Fibroblast of mammary gland (primary cell): Measurements from ENCODE around the gene CTXND1.
"Not testable (repeated sequence)": the region's sequence is repeated elsewhere in the genome, so short reads cannot be mapped to it uniquely, and the experiment has no call there.

Experiments used
- DNase-seq: peaks from one replicate; pipeline ENCODE4 v3.0.0-alpha.2; 2010; ENCODE audit warnings: low read depth
- H3K4me3 ChIP-seq: 2 replicates; pipeline ENCODE4 v1.5.1; 2011; ENCODE audit warnings: low read depth, mild to moderate bottlenecking, low read length, moderate library complexity; ENCODE audit not compliant: control insufficient read depth
- CTCF ChIP-seq: conservative IDR thresholded peaks from 2 replicates; pipeline ENCODE4 v1.5.1; 2011; ENCODE audit warnings: low read depth, low read length, inconsistent platforms; ENCODE audit not compliant: control insufficient read depth, insufficient read depth

The CTXND1 gene

DNA sequence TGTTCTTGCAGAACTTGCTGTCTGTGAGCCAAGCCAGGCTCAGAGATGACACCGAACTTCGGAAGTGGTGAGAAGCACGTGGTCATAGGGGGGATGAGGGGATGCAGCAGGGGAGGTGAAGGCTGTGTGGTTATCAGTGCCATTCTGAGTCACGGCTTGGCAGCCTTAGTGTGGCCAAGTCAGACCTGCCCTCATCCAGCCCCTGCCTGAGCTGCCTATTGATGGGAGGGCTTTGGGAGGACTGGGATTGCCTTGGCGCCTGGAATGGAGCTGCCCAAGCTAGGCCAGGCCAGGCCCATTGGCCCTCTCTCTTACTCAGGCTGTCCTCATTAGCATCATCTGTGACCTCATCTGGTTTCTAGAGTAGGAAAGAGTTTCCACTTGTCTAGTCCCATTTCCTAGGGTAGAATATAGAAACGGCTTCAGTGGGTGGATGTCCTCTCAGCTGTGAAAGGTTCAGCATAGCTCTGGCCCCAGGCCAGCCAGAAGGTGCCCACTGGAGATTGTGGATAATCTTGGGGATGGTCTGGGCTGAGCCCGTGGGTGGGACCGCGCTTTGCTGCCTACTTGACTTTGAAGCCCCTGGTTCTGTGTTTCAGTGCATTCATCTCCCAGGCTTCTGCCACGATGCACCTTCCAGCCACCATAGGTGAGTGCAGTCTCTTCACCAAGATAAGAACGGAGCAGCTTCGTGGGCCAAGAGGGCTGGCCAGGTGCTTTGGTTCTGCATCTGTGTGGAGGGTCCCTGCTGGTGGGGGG lies 92.0 kb downstream of the CTXND1 start:
- TF ChIP-seq CTCF, result no peak
- peak; percentile 89 for DNase-seq
- H3K4me3 ChIP-seq, result no peak overlapping the region

DNA sequence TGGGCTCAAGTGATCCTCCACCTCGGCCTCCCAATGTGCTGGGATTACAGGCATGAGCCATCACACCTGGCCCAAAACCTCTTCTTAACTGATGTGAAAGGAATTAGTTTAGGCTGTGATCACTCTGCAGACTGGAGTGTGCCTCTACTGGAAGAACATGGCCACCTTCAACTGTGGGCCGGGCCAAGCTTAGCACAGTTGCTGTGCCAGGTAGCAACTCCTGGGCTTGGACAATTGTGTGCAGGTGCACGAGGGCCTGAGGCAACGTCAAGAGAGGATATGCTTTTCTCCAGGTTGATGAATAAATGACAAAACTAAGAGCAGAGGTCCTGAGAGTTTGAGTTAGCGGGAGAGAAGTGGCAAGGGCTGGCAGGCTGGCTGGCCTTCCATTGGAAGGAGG lies 92.7 kb downstream of the CTXND1 start:
- no peak for DNase-seq
- TF ChIP-seq CTCF, result no peak
- H3K4me3 ChIP-seq, result no peak overlapping the region

GRCh38 chr15:80157215-80157614 lies 94.8 kb downstream of the CTXND1 start:
- no peak for DNase-seq
- no peak overlapping the region for H3K4me3 ChIP-seq
- no peak for TF ChIP-seq CTCF

DNA sequence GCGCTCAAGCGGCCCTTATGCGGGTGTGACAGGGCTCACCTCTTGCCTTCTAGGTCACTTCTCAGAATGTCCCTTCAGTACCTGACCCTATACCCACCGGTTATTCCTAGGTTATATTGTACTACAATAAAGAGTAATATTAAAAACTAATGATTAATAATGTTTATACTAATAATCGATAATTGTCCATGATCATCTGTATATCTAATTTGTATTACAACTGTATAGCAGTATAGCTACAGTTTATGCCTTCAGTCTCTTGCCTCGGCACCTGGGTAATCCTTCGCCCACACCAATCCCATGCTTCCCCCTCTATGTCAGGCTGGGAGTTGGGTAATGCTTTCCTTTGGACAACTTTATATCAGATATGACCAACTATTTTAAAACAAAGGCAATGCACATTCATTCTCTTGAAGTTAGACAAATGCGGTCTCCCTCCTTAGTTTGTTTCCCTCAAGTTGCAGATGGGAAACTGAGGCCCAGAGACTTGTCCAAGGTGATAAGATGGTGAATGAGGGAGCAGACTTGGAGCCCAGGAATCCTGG lies 95.8 kb downstream of the CTXND1 start:
- DNase-seq, result no peak
- no peak overlapping the region for H3K4me3 ChIP-seq
- TF ChIP-seq CTCF, result no peak

DNA sequence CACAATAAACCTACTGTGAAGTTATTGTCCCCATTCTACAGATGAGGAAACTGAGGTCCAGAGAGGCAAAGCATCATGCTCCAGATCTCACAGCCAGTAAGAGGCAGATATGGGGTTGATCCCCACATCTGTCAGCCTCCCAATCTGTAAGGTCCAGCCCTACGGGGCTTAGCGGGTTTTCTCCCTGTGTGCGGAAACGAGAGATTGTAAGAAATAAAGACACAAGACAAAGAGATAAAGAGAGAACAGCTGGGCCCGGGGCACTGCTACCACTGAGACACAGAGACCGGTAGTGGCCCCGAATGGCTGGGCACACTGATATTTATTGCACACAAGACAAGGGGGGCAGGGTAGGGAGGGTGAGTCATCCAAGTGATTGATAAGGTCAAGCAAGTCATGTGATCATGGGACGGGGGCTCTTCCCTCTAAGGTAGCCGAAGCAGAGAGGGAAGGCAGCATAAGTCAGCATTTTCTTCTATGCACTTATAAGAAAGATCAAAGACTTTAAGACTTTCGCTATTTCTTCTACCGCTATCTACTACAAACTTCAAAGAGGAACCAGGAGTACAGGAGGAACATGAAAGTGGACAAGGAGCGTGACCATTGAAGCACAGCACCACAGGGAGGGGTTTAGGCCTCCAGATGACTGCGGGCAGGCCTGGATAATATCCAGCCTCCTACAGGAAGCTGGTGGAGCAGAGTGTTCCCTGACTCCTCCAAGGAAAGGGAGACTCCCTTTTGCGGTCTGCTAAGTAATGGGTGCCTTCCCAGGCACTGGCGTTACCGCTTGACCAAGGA lies 96.4 kb downstream of the CTXND1 start:
- DNase-seq, result peak; percentile 83
- H3K4me3 ChIP-seq, result not testable (repeated sequence)

DNA sequence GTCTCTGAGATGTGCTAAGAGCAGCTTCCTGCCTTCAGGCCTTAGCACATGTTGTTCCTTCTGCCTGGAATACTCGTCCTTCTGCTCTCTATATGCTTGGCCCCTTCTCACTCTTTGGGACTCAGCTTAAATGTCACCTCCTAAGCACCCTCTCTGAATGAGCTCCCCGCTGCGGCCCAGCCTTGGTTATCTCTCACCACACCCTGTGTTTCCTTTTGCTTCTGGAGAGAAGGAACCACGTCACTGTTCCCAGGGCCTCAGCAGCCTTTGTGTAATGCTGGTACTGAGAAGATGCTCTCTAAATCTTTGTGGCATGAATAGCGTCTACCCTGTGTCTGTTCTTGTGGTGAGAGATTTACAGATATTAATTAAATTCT lies 97.0 kb downstream of the CTXND1 start:
- no peak overlapping the region for H3K4me3 ChIP-seq
- no peak for TF ChIP-seq CTCF
- no peak for DNase-seq

DNA sequence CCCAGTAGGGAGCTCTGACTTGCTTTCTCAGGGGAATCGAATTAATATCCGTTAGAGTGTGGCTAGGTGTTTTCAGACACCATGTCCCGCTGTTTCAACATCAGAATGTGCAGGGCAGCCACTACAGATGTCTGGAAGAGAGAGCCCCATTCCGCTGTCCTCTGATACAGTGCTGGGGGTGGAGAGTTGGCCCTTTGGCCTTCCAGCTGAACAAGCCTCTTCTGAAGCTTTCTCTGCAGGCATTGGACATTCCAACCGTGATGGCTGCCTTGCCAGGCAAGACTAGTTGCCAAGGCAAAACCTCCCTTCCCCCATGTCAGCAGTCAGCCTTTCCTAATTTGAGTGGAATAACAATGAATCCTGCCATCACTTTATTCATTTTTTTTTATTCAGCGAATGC lies 97.7 kb downstream of the CTXND1 start:
- no peak for TF ChIP-seq CTCF
- peak overlapping the region; percentile 77 for H3K4me3 ChIP-seq
- peak; percentile 64 for DNase-seq
